ENCODE data around the gene PHRF1.

- TF ChIP-seq CTCF (IDR thresholded peaks at IDR 0.05; ENCODE audit: low read length) (peak; percentile 18), EZH2 (optimal IDR thresholded peaks at IDR 0.05; ENCODE audit: low read depth, low read length) (no peak), EZH2phosphoT487 (IDR thresholded peaks at IDR 0.05; ENCODE audit: low read length) (no peak)
Measured at GRCh38 chr11:597166-597725, 21.0 kb downstream of the PHRF1 start.
